HUES64 (cell line): Measurements from ENCODE around the gene C12orf76.
"Not testable (repeated sequence)": the region's sequence is repeated elsewhere in the genome, so short reads cannot be mapped to it uniquely, and the experiment has no call there.

Source experiments
- H3K27ac ChIP-seq: 2 replicates; pipeline ENCODE4 v1.7.0; 2013; ENCODE audit warnings: low read depth, low read length, inconsistent platforms
- H3K27me3 ChIP-seq: 2 replicates; pipeline ENCODE4 v1.6.1; 2013; ENCODE audit warnings: mild to moderate bottlenecking, low read length; ENCODE audit not compliant: insufficient read depth
- H3K36me3 ChIP-seq: 2 replicates; pipeline ENCODE4 v1.6.1; 2013; ENCODE audit warnings: mild to moderate bottlenecking, low read length; ENCODE audit not compliant: insufficient read depth
- H3K4me1 ChIP-seq: 2 replicates; pipeline ENCODE4 v1.6.1; 2013; ENCODE audit warnings: mild to moderate bottlenecking, low read length, moderate library complexity; ENCODE audit not compliant: insufficient read depth
- H3K4me3 ChIP-seq: 2 replicates; pipeline ENCODE4 v1.5.1; 2013; ENCODE audit warnings: mild to moderate bottlenecking, low read length, moderate library complexity
- H3K9ac ChIP-seq: 2 replicates; pipeline ENCODE4 v1.6.1; 2013; ENCODE audit warnings: mild to moderate bottlenecking, low read depth, low read length
- H3K9me3 ChIP-seq: 2 replicates; pipeline ENCODE4 v1.6.1; 2013; ENCODE audit warnings: low read depth, low read length; ENCODE audit not compliant: insufficient read depth
- WGBS: fragments of 150-250, 120-280 bp; methylation state at CpG from one replicate; pipeline ENCODE4 v1.1.7; 2013; ENCODE audit warnings: missing lambda C conversion rate; 5-methylcytosine and 5-hydroxymethylcytosine counted together

C12orf76 gene

GRCh38 chr12:110077800-110078199 is 29.5 kb upstream of the C12orf76 start:
- H3K9me3 ChIP-seq = no peaks in the 10 kb centered on the region
- no peaks in the 10 kb centered on the region; the same call in 1 of the 2 replicates for H3K4me1 ChIP-seq
- no peak overlapping the region for H3K9ac ChIP-seq
- H3K36me3 ChIP-seq = no peaks in the 10 kb centered on the region
- H3K4me3 ChIP-seq = no peak overlapping the region
- no peak overlapping the region for H3K27ac ChIP-seq
- H3K27me3 ChIP-seq = no peaks in the 10 kb centered on the region
- 91% methylated on average over 3 of the region's 4 CpGs for WGBS

- no peak overlapping the region for H3K27ac ChIP-seq
- H3K4me3 ChIP-seq = no peak overlapping the region
- no peak overlapping the region for H3K9ac ChIP-seq
- no peaks in the 10 kb centered on the region; the same call in 1 of the 2 replicates for H3K4me1 ChIP-seq
- no peaks in the 10 kb centered on the region for H3K36me3 ChIP-seq
- WGBS = 92% methylated on average over 1 of the region's 1 CpG
- no peaks in the 10 kb centered on the region for H3K9me3 ChIP-seq
- no peaks in the 10 kb centered on the region for H3K27me3 ChIP-seq
Measured at GRCh38 chr12:110075880-110076279, 27.6 kb upstream of the C12orf76 start.

- WGBS = 95% methylated on average over 5 of the region's 5 CpGs
- Histone ChIP-seq H3K9me3 (no peaks in the 10 kb centered on the region), H3K4me1 (no peaks in the 10 kb centered on the region; the same call in 1 of the 2 replicates), H3K36me3 (no peaks in the 10 kb centered on the region), H3K9ac (no peak overlapping the region), H3K4me3 (no peak overlapping the region), H3K27ac (no peak overlapping the region), H3K27me3 (no peaks in the 10 kb centered on the region)
Measured at GRCh38 chr12:110074089-110074488, 25.8 kb upstream of the C12orf76 start.

- H3K27me3 ChIP-seq = no peaks in the 10 kb centered on the region
- H3K4me1 ChIP-seq = no peaks in the 10 kb centered on the region; the same call in 1 of the 2 replicates
- H3K9me3 ChIP-seq = no peaks in the 10 kb centered on the region
- H3K27ac ChIP-seq = no peak overlapping the region
- 83% methylated on average over 19 of the region's 19 CpGs for WGBS
- H3K9ac ChIP-seq = no peak overlapping the region
- H3K4me3 ChIP-seq = no peak overlapping the region
- H3K36me3 ChIP-seq = no peaks in the 10 kb centered on the region
Measured at GRCh38 chr12:110073049-110073831, 24.9 kb upstream of the C12orf76 start.

GRCh38 chr12:110072636-110073035 is 24.3 kb upstream of the C12orf76 start:
- H3K36me3 ChIP-seq, H3K9me3 ChIP-seq, H3K27ac ChIP-seq, H3K4me1 ChIP-seq, H3K27me3 ChIP-seq, H3K4me3 ChIP-seq, H3K9ac ChIP-seq: not testable (repeated sequence)
- WGBS = 90% methylated on average over 8 of the region's 9 CpGs

GRCh38 chr12:110071967-110072366 is 23.6 kb upstream of the C12orf76 start:
- H3K36me3 ChIP-seq = no peaks in the 10 kb centered on the region
- H3K27me3 ChIP-seq = no peaks in the 10 kb centered on the region
- WGBS = 92% methylated on average over 3 of the region's 3 CpGs

GRCh38 chr12:110071504-110071903 is 23.2 kb upstream of the C12orf76 start:
- no peak overlapping the region for H3K27ac ChIP-seq
- no peak overlapping the region for H3K4me3 ChIP-seq
- no peaks in the 10 kb centered on the region for H3K36me3 ChIP-seq
- H3K9me3 ChIP-seq = no peaks in the 10 kb centered on the region
- H3K4me1 ChIP-seq = no peaks in the 10 kb centered on the region; the same call in 1 of the 2 replicates
- no peaks in the 10 kb centered on the region for H3K27me3 ChIP-seq
- no peak overlapping the region for H3K9ac ChIP-seq

More at GRCh38 chr12:110071967-110072366, 23.6 kb upstream of the C12orf76 start:
- Histone ChIP-seq H3K4me3 (no peak overlapping the region), H3K9me3 (no peaks in the 10 kb centered on the region), H3K9ac (no peak overlapping the region), H3K27ac (no peak overlapping the region), H3K4me1 (no peaks in the 10 kb centered on the region; the same call in 1 of the 2 replicates)

- Histone ChIP-seq H3K27me3 (no peaks in the 10 kb centered on the region), H3K9me3 (no peaks in the 10 kb centered on the region), H3K27ac (no peak overlapping the region), H3K4me1 (no peaks in the 10 kb centered on the region; the same call in 1 of the 2 replicates), H3K4me3 (no peak overlapping the region), H3K9ac (no peak overlapping the region), H3K36me3 (no peaks in the 10 kb centered on the region)
- WGBS = 100% methylated on average over 2 of the region's 2 CpGs
Measured at GRCh38 chr12:110068654-110069053, 20.3 kb upstream of the C12orf76 start.

- H3K9ac ChIP-seq, H3K4me1 ChIP-seq, H3K27ac ChIP-seq, H3K9me3 ChIP-seq, H3K27me3 ChIP-seq, H3K36me3 ChIP-seq, H3K4me3 ChIP-seq: not testable (repeated sequence)
- WGBS = 94% methylated on average over 9 of the region's 9 CpGs
Measured at GRCh38 chr12:110068115-110068514, 19.8 kb upstream of the C12orf76 start.

- no peak overlapping the region for H3K27ac ChIP-seq
- WGBS = 89% methylated on average over 7 of the region's 7 CpGs
- no peaks in the 10 kb centered on the region for H3K9me3 ChIP-seq
- no peaks in the 10 kb centered on the region for H3K36me3 ChIP-seq
- no peak overlapping the region for H3K4me3 ChIP-seq
- no peak overlapping the region for H3K9ac ChIP-seq
- H3K4me1 ChIP-seq = no peaks in the 10 kb centered on the region
- no peaks in the 10 kb centered on the region for H3K27me3 ChIP-seq
Measured at GRCh38 chr12:110067531-110067930, 19.2 kb upstream of the C12orf76 start.

- 91% methylated on average over 2 of the region's 2 CpGs for WGBS
- Histone ChIP-seq H3K9ac (no peak overlapping the region), H3K27ac (no peak overlapping the region), H3K27me3 (no peaks in the 10 kb centered on the region), H3K36me3 (no peaks in the 10 kb centered on the region), H3K9me3 (no peaks in the 10 kb centered on the region), H3K4me1 (no peaks in the 10 kb centered on the region), H3K4me3 (no peak overlapping the region)
Measured at GRCh38 chr12:110065540-110065939, 17.2 kb upstream of the C12orf76 start.
